Hepatocyte (in vitro differentiated cells): ENCODE data around the gene S100A8.

Experiments
- EZH2 ChIP-seq: fragments of 200-600 bp; sonication (generic); IDR thresholded peaks from 2 replicates; pipeline ENCODE4 v1.6.1; 2016; ENCODE audit warnings: antibody characterized with exemption, mild to moderate bottlenecking, borderline replicate concordance
- TF ChIP-seq, protein P1 (sequence below): fragments of 200-600 bp; sonication (generic); IDR thresholded peaks from 2 replicates; pipeline ENCODE4 v1.5.1; 2016; ENCODE audit warnings: antibody characterized with exemption, mild to moderate bottlenecking; ENCODE audit not compliant: poor library complexity

DNA sequence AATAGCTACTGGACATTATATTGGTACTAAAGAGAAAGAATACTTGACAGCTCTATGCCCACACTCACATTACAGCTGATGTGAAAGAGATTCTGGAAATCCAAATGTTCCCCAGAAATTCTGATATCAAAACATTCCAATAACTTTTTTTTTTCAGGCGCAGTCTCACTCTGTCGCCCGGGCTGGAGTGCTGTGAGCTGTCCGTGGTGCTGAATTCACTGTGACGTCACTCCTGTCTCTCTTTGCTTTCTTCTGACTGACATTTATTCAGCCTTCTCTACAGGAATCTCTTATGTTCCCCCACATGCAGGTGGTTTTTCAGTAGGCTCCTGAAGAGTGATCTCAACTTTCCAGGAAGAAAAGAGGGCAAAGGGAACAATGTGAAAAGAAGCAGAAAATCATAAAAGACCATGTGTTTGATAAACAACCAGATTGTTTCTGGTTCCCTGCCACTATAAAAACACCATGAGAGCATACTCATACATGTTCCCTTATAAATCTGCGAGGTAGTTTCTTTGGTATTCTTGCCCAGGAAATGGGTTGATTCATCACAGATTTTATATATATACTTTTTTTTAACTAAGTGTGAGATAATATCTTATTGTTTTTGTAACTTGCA is 31.7 kb upstream of the S100A8 start:
- no peak for TF ChIP-seq EZH2
- TF ChIP-seq, protein P1, sequence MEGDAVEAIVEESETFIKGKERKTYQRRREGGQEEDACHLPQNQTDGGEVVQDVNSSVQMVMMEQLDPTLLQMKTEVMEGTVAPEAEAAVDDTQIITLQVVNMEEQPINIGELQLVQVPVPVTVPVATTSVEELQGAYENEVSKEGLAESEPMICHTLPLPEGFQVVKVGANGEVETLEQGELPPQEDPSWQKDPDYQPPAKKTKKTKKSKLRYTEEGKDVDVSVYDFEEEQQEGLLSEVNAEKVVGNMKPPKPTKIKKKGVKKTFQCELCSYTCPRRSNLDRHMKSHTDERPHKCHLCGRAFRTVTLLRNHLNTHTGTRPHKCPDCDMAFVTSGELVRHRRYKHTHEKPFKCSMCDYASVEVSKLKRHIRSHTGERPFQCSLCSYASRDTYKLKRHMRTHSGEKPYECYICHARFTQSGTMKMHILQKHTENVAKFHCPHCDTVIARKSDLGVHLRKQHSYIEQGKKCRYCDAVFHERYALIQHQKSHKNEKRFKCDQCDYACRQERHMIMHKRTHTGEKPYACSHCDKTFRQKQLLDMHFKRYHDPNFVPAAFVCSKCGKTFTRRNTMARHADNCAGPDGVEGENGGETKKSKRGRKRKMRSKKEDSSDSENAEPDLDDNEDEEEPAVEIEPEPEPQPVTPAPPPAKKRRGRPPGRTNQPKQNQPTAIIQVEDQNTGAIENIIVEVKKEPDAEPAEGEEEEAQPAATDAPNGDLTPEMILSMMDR = no peak
